ENCODE measurements around the gene CLCN3. TPM values are rescaled to one million over a fixed set of nuclear protein-coding genes. Genes with fewer than 3 reads are reported as not detected.
A peak's percentile ranks its signal among the peaks of the same experiment; 100 is the strongest.

The CLCN3 gene
- total and polyA plus RNA-seq, 9 of the 15 experiments (the other 6 are each of a cell fraction or from before 2014, with no cell fraction given) = 12.7 to 60.6 (median 38.5) TPM

GRCh38 chr4:169619518-169619957 lies 840 bp upstream of the CLCN3 start:
- no peaks in the 10 kb centered on the region for H3K27me3 ChIP-seq (ENCODE audit: control insufficient read depth in 2 of 2, insufficient read depth in 2 of 2, low read length in 2 of 2)
- H3K9me1 ChIP-seq (ENCODE audit: control insufficient read depth, insufficient read depth, low read length) = no peaks in the 10 kb centered on the region
- H2AFZ ChIP-seq (ENCODE audit: low read depth, low read length) = peak overlapping the region; percentile 90
- H3K4me1 ChIP-seq (replicated peaks in 1 of 2; ENCODE audit: control insufficient read depth in 2 of 2, insufficient read depth in 2 of 2, low read length in 2 of 2) = peaks cover 4 to 31% of the 10 kb centered on the region in 2 experiments; a peak in 4 of 5 replicates
- POLR2A ChIA-PET = interaction anchor here (0.6 to 2.9 kb wide), 8 partner anchors 9 to 104 kb away, joined by 3 to 36 read pairs (median 4); no protein-coding TSS in a partner anchor
- H3K9ac ChIP-seq (ENCODE audit: insufficient read depth in 1 of 2, low read depth in 2 of 2, low read length in 2 of 2) = peak overlapping the region; percentile 91 to 94
- H3K79me2 ChIP-seq (ENCODE audit: control insufficient read depth, insufficient read depth, low read length) = peaks cover 59% of the 10 kb centered on the region
- WGBS (ENCODE audit: insufficient coverage, low coverage, missing lambda C conversion rate) = 0% methylated on average over 12 of the region's 12 CpGs
- CTCF ChIA-PET (ENCODE audit: low intra/inter-chr PET ratio) = no interaction called here
- FAIRE-seq (peak; percentile 42), DNase-seq (ENCODE audit: extremely low read depth in 1 of 4, low spot score in 3 of 4) (peak; percentile 41 to 76 (median 52)), ATAC-seq (peak; percentile 54)
- H3K36me3 ChIP-seq (ENCODE audit: control insufficient read depth, insufficient read depth, low read length) = no peaks in the 10 kb centered on the region
- BruUV-seq (replicated peaks) = TSS peak; percentile 95
- H3K9me3 ChIP-seq (replicated peaks; ENCODE audit: control insufficient read depth, insufficient read depth, low read depth, low read length) = no peaks in the 10 kb centered on the region
- in situ Hi-C loops (cut with MboI) = loop anchor here (10.0 to 25.0 kb wide), 2 partner anchors 135 to 418 kb away; partner anchors contain the start of genes HPF1 and MFAP3L
- H4K20me1 ChIP-seq (replicated peaks; ENCODE audit: control insufficient read depth, insufficient read depth, low read length) = no peaks in the 10 kb centered on the region
- H3K4me3 ChIP-seq = peak overlapping the region; percentile 53
- H3K4me2 ChIP-seq (ENCODE audit: insufficient read depth, low read length) = peak overlapping the region; percentile 94
- intact Hi-C loops (cut with micrococcal nuclease) = no loop called here
- H3K27ac ChIP-seq (ENCODE audit: extremely low read depth, low read depth, low read length) = peak overlapping the region; percentile 98
- TF ChIP-seq CBFB (CRISPR knock-in tag; IDR thresholded peaks at IDR 0.05) (no peak), E2F4 (CRISPR knock-in tag; IDR thresholded peaks at IDR 0.05; ENCODE audit: low read depth) (no peak), GMEB1 (CRISPR knock-in tag; IDR thresholded peaks at IDR 0.05) (no peak), SRSF9 (IDR thresholded peaks at IDR 0.05; ENCODE audit: borderline replicate concordance, low read depth, low read length) (no peak), KDM4B (IDR thresholded peaks at IDR 0.05; ENCODE audit: borderline replicate concordance in 2 of 2, low read depth in 1 of 2) (no peak), SMAD4 (CRISPR knock-in tag; conservative IDR thresholded peaks at IDR 0.05) (no peak), ZNF77 (CRISPR knock-in tag; IDR thresholded peaks at IDR 0.05) (no peak), ARID3A (IDR thresholded peaks at IDR 0.05; ENCODE audit: borderline replicate concordance, low read depth, low read length) (peak; percentile 84; the same call in 1 of the 2 replicates), ZNF76 (CRISPR knock-in tag; IDR thresholded peaks at IDR 0.05; ENCODE audit: borderline replicate concordance) (no peak), GTF2B (IDR thresholded peaks at IDR 0.05; ENCODE audit: extremely low read depth, insufficient read length) (no peak), ZNF280A (IDR thresholded peaks at IDR 0.05; ENCODE audit: low read depth, partially characterized antibody) (no peak), COPS2 (conservative IDR thresholded peaks at IDR 0.05) (no peak), NR1H2 (CRISPR knock-in tag; IDR thresholded peaks at IDR 0.05) (no peak), HDGF (IDR thresholded peaks at IDR 0.05) (no peak), NUFIP1 (IDR thresholded peaks at IDR 0.05; ENCODE audit: partially characterized antibody) (no peak), PCBP1 (IDR thresholded peaks at IDR 0.05; ENCODE audit: low read depth, low read length, poor library complexity, severe bottlenecking) (no peak)

Data from K562 (cell line).